ENCODE measurements around the gene CRYBB1.

- TF ChIP-seq ARNTL (CRISPR knock-in tag; IDR thresholded peaks at IDR 0.05; ENCODE audit: borderline replicate concordance, low read depth), result no peak
- no peak for TF ChIP-seq CSRNP3 (CRISPR knock-in tag; IDR thresholded peaks at IDR 0.05)
- no peak for TF ChIP-seq TCF4 (CRISPR knock-in tag; IDR thresholded peaks at IDR 0.05; ENCODE audit: borderline replicate concordance)
- TF ChIP-seq GLIS3 (CRISPR knock-in tag; IDR thresholded peaks at IDR 0.05), result no peak
- TF ChIP-seq OSR1 (CRISPR knock-in tag; IDR thresholded peaks at IDR 0.05), result no peak
- no peak for TF ChIP-seq SNAI2 (CRISPR knock-in tag; IDR thresholded peaks at IDR 0.05)
- TF ChIP-seq ZNF8 (CRISPR knock-in tag; IDR thresholded peaks at IDR 0.05), result no peak
- TF ChIP-seq BACH2 (CRISPR knock-in tag; IDR thresholded peaks at IDR 0.05; ENCODE audit: borderline replicate concordance), result no peak
- no peak for TF ChIP-seq TSHZ2 (CRISPR knock-in tag; IDR thresholded peaks at IDR 0.05)
- no peak for TF ChIP-seq ZNF70 (CRISPR knock-in tag; IDR thresholded peaks at IDR 0.05)
- TF ChIP-seq PATZ1 (CRISPR knock-in tag; IDR thresholded peaks at IDR 0.05; ENCODE audit: borderline replicate concordance), result no peak
Measured at GRCh38 chr22:26620197-26620596, 2.4 kb upstream of the CRYBB1 start.
